Mucosa of rectum (tissue), 2 donors: ENCODE measurements around the gene IZUMO1.

ENCODE experiments used
- H3K27ac ChIP-seq, 2 donors: one replicate each; pipeline ENCODE4 v1.7.0; 2013; ENCODE audit warnings: inconsistent platforms in 2 of 2, low read depth in 2 of 2, low read length in 2 of 2
- H3K27me3 ChIP-seq, 2 donors: one replicate each; pipeline ENCODE4 v1.7.0; 2013; ENCODE audit warnings: low read length in 2 of 2; ENCODE audit not compliant: control insufficient read depth in 2 of 2, insufficient read depth in 2 of 2
- H3K36me3 ChIP-seq, 2 donors: one replicate each; pipeline ENCODE4 v1.7.0; 2013; ENCODE audit warnings: low read length in 2 of 2; ENCODE audit not compliant: control insufficient read depth in 2 of 2, insufficient read depth in 2 of 2
- H3K4me1 ChIP-seq, 2 donors: one replicate each; pipeline ENCODE4 v1.7.0; 2013; ENCODE audit warnings: low read length in 2 of 2, mild to moderate bottlenecking in 1 of 2; ENCODE audit not compliant: control insufficient read depth in 2 of 2, insufficient read depth in 2 of 2
- H3K4me3 ChIP-seq, 2 donors: one replicate each; pipeline ENCODE4 v1.7.0; 2013; ENCODE audit warnings: low read length in 2 of 2
- H3K9ac ChIP-seq, 2 donors: one replicate each; pipeline ENCODE4 v1.7.0; 2013; ENCODE audit warnings: low read length in 2 of 2, low read depth in 1 of 2, mild to moderate bottlenecking in 1 of 2
- H3K9me3 ChIP-seq, 2 donors: one replicate each; pipeline ENCODE4 v1.7.0; 2013; ENCODE audit warnings: low read length in 2 of 2; ENCODE audit not compliant: control insufficient read depth in 2 of 2
- donor health status: healthy.
- donor health status: Normal muscosa, but diverticular disease.

The IZUMO1 gene

DNA sequence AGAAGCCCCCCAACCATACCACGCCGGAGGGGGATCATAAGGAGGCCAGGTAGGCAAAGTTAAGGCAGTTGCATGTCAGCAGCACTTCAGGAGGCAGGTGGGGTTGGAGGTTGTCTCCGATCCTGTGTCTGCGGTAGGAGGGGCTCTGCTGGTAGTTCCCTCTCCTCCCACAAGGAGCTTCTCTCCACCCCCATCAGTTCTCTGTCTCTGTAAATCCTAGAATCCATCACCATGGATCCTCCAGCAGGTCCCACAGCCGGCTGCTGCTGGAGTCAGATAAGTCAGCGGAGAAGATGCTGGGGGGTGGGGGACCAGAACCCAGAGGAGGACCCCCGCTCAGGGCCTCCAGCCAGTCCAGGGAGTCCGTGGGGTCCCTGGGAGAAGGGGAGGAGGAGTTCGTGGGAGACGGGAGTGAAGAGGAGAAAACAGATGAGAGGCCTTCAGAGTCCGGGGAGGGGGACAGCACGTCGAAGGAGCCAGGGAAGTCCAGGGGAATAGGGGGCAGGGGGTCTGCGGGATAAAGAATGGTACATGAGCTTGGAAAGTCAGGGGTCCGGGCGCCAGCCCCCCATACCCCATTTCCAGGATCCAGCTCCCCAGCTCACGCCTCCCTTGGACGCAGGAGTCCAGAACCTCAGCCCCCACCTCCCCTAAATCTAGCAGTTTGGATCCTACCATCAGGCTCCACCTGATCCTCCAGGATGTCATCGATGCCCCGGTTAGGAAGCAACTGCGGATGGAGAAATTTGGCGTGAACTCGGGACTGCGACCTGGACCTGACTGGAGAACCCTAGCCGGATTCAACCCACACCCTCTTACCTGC, 33.5 kb downstream of the IZUMO1 start:
- Histone ChIP-seq H3K4me3 (peak overlapping the region; percentile 82 to 91), H3K9ac (peak overlapping the region; percentile 58 to 77), H3K27me3 (no peaks in the 10 kb centered on the region), H3K9me3 (peaks cover 0 to 2% of the 10 kb centered on the region in 2 donors), H3K36me3 (no peaks in the 10 kb centered on the region), H3K4me1 (peaks cover 24 to 36% of the 10 kb centered on the region in 2 donors), H3K27ac (peak overlapping the region; percentile 53 to 89)

DNA sequence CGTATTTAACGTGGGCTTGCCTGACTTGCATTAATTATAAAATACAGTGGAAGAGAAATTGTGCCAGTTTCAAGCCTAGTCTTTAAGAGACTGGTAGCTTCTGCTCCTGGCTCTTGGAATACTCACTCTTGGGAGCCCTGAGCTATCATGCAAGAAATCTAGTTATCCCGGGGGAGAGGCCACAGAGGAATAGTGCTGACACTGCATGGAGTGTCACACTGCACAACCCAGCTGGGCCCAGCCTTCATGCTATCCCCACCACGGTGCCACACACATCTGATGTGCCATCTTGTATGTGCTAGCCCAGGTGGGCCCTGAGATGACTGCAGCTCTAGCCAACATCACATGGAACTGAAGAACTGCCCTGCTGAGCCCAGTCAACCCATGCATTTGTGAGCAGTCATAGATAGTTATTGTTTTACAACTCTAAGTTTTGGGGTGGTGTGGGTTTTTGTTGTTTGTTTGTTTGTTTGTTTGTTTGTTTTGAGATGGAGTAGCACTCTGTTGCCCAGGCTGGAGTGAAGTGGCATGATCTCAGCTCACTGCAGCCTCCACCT, 35.5 kb downstream of the IZUMO1 start:
- Histone ChIP-seq H3K9me3 (peaks cover 0 to 2% of the 10 kb centered on the region in 2 donors), H3K27me3 (no peaks in the 10 kb centered on the region), H3K4me3 (no peak overlapping the region), H3K4me1 (peaks cover 22 to 28% of the 10 kb centered on the region in 2 donors), H3K27ac (no peak overlapping the region), H3K9ac (no peak overlapping the region), H3K36me3 (no peaks in the 10 kb centered on the region)

DNA sequence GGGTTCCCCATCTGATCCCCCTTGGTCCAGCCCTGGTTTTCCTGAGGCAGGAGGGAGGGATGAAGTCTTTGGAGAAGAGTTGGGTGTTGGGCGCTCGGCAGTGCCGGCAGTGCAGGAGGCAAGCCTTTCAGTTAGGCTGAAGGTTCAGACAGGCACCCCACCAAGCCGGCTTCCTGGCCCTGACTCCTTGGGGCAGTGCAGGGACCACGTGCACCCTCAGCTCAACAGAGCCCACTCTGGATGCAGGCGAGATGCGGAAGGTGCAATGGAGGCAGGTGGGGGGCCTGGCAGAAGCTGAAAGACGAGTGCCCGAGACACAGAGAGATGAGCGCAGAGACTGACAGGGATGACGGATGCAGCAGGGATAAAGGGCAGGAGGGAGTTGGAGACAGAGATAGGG, 38.2 kb downstream of the IZUMO1 start:
- peaks cover 7 to 9% of the 10 kb centered on the region in 2 donors for H3K36me3 ChIP-seq
- no peak overlapping the region for H3K4me3 ChIP-seq
- no peak overlapping the region for H3K9ac ChIP-seq
- H3K4me1 ChIP-seq = peaks cover 7 to 8% of the 10 kb centered on the region in 2 donors
- H3K27ac ChIP-seq = no peak overlapping the region
- no peaks in the 10 kb centered on the region for H3K27me3 ChIP-seq
- peaks cover 0 to 2% of the 10 kb centered on the region in 2 donors for H3K9me3 ChIP-seq

DNA sequence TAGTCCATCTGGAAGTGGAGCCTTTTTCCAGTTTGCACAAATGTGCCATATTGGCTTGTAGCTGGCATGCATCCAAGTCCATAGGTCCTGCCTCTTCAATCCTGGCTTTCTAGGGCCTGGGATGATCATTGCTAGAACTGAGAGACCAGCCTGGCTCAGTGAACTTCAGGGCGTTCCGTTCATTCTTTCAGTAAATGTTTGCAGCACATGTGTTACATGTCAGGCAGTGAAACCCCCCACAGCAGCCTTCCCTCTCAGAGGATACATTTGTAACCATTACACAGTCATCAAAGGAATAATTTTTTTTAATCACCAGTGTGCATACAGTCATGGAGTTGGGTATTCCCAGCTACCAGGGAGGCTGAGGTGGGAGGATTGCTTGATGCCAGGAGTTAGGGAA, 41.3 kb downstream of the IZUMO1 start:
- H3K36me3 ChIP-seq = peaks cover 19% of the 10 kb centered on the region in 2 donors
- H3K4me1 ChIP-seq = no peaks in the 10 kb centered on the region
- H3K9me3 ChIP-seq = no peaks in the 10 kb centered on the region
- H3K27ac ChIP-seq = no peak overlapping the region
- H3K9ac ChIP-seq = no peak overlapping the region
- H3K4me3 ChIP-seq = no peak overlapping the region
- no peaks in the 10 kb centered on the region for H3K27me3 ChIP-seq

DNA sequence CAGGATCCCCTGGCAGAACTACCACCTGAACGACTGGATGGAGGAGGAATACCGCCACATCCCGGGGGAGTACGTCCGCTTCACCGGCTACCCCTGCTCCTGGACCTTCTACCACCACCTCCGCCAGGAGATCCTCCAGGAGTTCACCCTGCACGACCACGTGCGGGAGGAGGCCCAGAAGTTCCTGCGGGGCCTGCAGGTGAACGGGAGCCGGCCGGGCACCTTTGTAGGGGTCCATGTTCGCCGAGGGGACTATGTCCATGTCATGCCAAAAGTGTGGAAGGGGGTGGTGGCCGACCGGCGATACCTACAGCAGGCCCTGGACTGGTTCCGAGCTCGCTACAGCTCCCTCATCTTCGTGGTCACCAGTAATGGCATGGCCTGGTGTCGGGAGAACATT, 43.4 kb downstream of the IZUMO1 start:
- Histone ChIP-seq H3K9ac (no peak overlapping the region), H3K4me1 (no peaks in the 10 kb centered on the region), H3K36me3 (peaks cover 19% of the 10 kb centered on the region in 2 donors), H3K9me3 (no peaks in the 10 kb centered on the region), H3K4me3 (no peak overlapping the region), H3K27ac (no peak overlapping the region), H3K27me3 (no peaks in the 10 kb centered on the region)

DNA sequence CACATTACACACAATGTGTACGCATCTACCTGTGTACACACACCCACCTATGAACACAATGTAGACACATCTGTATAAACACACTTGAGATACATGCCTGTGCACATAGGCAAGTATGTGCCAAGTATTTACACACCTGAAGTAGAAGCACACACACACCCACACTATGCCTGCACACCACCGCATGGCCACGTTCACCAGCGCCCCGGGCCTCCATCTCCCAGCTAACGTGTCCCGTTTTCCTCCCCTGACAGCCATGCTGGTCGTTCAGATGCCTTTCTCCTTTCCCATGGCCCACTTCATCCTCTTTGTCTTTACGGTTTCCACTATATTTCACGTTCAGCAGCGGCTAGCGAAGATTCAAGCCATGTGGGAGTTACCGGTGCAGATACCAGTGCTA, 44.0 kb downstream of the IZUMO1 start:
- H3K27me3 ChIP-seq = no peaks in the 10 kb centered on the region
- H3K27ac ChIP-seq = no peak overlapping the region
- H3K9me3 ChIP-seq = no peaks in the 10 kb centered on the region
- H3K4me3 ChIP-seq = no peak overlapping the region
- peaks cover 2 to 3% of the 10 kb centered on the region in 2 donors for H3K4me1 ChIP-seq
- H3K9ac ChIP-seq = no peak overlapping the region
- peaks cover 19% of the 10 kb centered on the region in 2 donors for H3K36me3 ChIP-seq

DNA sequence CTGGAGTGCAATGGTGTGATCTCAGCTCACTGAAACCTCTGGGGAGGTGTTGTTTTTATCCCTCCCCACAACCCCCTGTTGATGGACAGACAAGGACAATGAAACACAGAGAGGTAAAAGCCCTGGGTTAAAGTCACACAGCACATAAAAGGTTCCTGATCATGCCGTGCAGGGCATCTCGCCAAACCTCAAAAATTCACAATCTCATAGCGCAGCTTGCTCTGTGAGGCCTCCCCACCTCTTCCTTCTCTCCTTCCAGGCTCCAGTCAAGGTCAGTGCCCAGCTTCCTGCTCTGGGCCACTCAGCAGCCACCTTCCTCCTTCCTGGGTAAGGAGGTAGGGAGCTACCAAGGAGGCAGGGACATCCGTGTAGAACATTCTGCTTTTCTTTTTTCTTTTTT, 48.7 kb downstream of the IZUMO1 start:
- peak overlapping the region; percentile 39 to 70 for H3K27ac ChIP-seq
- peak overlapping the region in 1 of 2 donors; percentile 61 for H3K9ac ChIP-seq
- H3K9me3 ChIP-seq = no peaks in the 10 kb centered on the region
- H3K4me1 ChIP-seq = peaks cover 5 to 17% of the 10 kb centered on the region in 2 donors
- no peak overlapping the region for H3K4me3 ChIP-seq
- H3K36me3 ChIP-seq = peaks cover 6 to 9% of the 10 kb centered on the region in 2 donors
- H3K27me3 ChIP-seq = no peaks in the 10 kb centered on the region

DNA sequence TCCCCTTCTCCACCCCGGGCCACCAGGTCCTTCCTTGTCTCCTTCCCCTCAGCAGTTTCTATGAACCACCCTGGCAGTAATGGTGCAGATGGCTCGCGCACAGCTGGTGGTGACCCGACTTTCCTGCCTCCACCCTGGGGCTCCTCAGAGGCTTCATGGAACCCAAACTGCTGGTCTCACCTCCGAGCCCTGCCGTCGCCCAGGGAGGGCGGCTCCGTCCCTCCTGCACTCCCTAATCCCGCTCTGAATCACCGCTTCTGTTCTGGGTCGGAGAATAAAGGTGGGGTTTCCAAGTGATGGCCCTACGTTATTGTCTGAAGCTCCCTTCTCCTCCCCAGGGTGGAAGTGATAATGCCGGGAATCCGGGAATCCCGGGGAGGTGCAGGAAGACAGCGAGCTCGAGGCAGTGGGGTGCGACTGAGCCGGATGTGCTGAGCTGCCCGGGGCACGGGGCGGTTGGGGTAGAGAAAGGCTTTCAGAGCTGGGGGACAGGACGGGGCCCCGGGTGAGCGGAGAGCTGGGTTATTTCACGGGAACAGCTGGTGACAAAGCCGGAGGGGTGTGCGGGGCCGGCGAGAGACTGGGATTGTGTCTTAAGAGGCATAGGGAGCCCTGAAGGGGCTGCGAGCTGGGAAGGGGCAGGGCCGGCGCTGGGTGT, 50.2 kb downstream of the IZUMO1 start:
- peak overlapping the region; percentile 80 to 94 for H3K4me3 ChIP-seq
- H3K27me3 ChIP-seq = no peaks in the 10 kb centered on the region
- no peaks in the 10 kb centered on the region for H3K9me3 ChIP-seq
- H3K4me1 ChIP-seq = peaks cover 5 to 17% of the 10 kb centered on the region in 2 donors
- H3K36me3 ChIP-seq = peaks cover 0 to 2% of the 10 kb centered on the region in 2 donors
- peak overlapping the region; percentile 91 to 94 for H3K9ac ChIP-seq
- peak overlapping the region; percentile 98 to 99 for H3K27ac ChIP-seq

DNA sequence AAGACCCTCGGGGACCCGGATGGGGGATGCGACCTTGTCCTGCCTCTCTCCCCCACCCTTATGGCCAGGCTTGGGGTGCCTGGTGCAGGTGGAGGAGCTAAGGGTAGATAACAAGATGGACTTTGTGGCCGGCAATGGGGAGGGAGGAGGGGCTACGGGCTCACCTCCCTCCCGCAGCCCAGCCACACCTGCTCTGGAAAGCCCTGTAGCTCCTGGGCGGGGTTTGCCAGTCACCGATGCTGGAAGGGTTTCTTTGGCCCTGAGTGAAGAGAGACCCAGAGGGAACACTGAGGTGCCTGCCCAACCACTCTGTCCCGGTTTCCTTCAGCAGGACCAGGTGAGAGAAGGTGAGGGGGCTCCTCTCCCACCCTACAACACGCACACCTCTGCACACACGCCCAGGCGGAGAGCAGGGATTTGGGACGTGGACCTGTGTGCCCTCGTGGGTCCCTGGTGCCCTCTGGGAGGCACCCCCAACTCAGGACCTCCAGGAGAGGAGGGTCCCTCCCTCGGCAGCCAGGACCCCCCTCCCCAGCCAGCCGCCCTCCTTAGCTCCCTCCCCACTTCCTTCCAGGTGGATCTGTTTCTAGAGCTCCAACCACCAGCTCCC, 50.9 kb downstream of the IZUMO1 start, which contains the start of gene FUT2:
TSS of gene FUT2 (plus strand) at position 229 of the 610 bp plus-strand sequence. CDS start 6,986 bp downstream, outside the sequence.
- no peaks in the 10 kb centered on the region for H3K36me3 ChIP-seq
- peak within 1 kb of the TSS; percentile 80 to 94 for H3K4me3 ChIP-seq
- peaks cover 5 to 17% of the 10 kb centered on the region in 2 donors for H3K4me1 ChIP-seq
- H3K9me3 ChIP-seq = no peaks in the 10 kb centered on the region
- H3K9ac ChIP-seq = peak within 1 kb of the TSS; percentile 91 to 94
- H3K27ac ChIP-seq = peak within 1 kb of the TSS; percentile 98 to 99
- H3K27me3 ChIP-seq = no peaks in the 10 kb centered on the region
